HepG2 (cell line): ENCODE results near the gene SRP14. TPM values are rescaled to one million over a fixed set of nuclear protein-coding genes. Genes with fewer than 3 reads are reported as not detected.

ENCODE experiments used
- EED ChIP-seq: sonication (generic); formaldehyde crosslinking; IDR thresholded peaks from 2 replicates; pipeline ENCODE4 v1.5.0; 2020; ENCODE audit warnings: mild to moderate bottlenecking, missing genetic modification reagents
- ERF ChIP-seq: IDR thresholded peaks from 2 replicates; pipeline ENCODE4 v1.6.1; 2018; ENCODE audit warnings: missing biosample characterization, missing genetic modification reagents
- FLYWCH1 ChIP-seq: sonication (generic); formaldehyde crosslinking; IDR thresholded peaks from 2 replicates; pipeline ENCODE4 v1.8.1; 2023; ENCODE audit warnings: mild to moderate bottlenecking, missing genetic modification reagents
- FOXP1 ChIP-seq, 2 experiments: fragments of 450-650 bp in 1 of 2; IDR thresholded peaks; 2 replicates each; pipeline ENCODE4 v1.6.1; 2017 to 2018; ENCODE audit warnings: antibody characterized with exemption in 1 of 2
- GMEB1 ChIP-seq: sonication (generic); formaldehyde crosslinking; IDR thresholded peaks from 2 replicates; pipeline ENCODE4 v1.5.1; 2020; ENCODE audit warnings: missing genetic modification reagents, mild to moderate bottlenecking, borderline replicate concordance
- KLF6 ChIP-seq: IDR thresholded peaks from 2 replicates; pipeline ENCODE4 v1.8.0; 2016; ENCODE audit warnings: missing biosample characterization, missing genetic modification reagents
- PATZ1 ChIP-seq: sonication (generic); formaldehyde crosslinking; IDR thresholded peaks from 2 replicates; pipeline ENCODE4 v1.4.0; 2020; ENCODE audit warnings: missing genetic modification reagents
- POLR2AphosphoS5 ChIP-seq: IDR thresholded peaks from 2 replicates; pipeline ENCODE4 v1.6.1; 2012; ENCODE audit warnings: low read depth, low read length
- RBFOX2 ChIP-seq: fragments of 200-400 bp; formaldehyde crosslinking; IDR thresholded peaks from 2 replicates; pipeline ENCODE4 v1.6.1; 2017; ENCODE audit warnings: low read depth, mild to moderate bottlenecking, low read length
- REST ChIP-seq, 2 experiments: IDR thresholded peaks; 2 replicates each; pipeline ENCODE4 v1.6.1; 2011 to 2012; ENCODE audit warnings: low read length in 2 of 2, borderline replicate concordance in 1 of 2, low read depth in 1 of 2, mild to moderate bottlenecking in 1 of 2, moderate library complexity in 1 of 2
- SP5 ChIP-seq: IDR thresholded peaks from 2 replicates; pipeline ENCODE4 v1.6.1; 2016; ENCODE audit warnings: low read depth, borderline replicate concordance
- TBX2 ChIP-seq: sonication (generic); formaldehyde crosslinking; IDR thresholded peaks from 2 replicates; pipeline ENCODE4 v1.5.0; 2020; ENCODE audit warnings: missing genetic modification reagents, mild to moderate bottlenecking, borderline replicate concordance
- TGIF2 ChIP-seq: IDR thresholded peaks from 2 replicates; pipeline ENCODE4 v1.6.1; 2016; ENCODE audit warnings: control low read depth, missing compliant biosample characterization
- ZBTB3 ChIP-seq: sonication (generic); formaldehyde crosslinking; IDR thresholded peaks from 2 replicates; pipeline ENCODE4 v1.4.0; 2020; ENCODE audit warnings: low read depth, mild to moderate bottlenecking, moderate library complexity, missing genetic modification reagents, borderline replicate concordance
- ZNF264 ChIP-seq: sonication (generic); formaldehyde crosslinking; IDR thresholded peaks from 2 replicates; pipeline ENCODE4 v1.4.0; 2020; ENCODE audit warnings: missing genetic modification reagents
- ZNF281 ChIP-seq: sonication (generic); formaldehyde crosslinking; IDR thresholded peaks from 2 replicates; pipeline ENCODE4 v1.4.0; 2020; ENCODE audit warnings: missing genetic modification reagents, borderline replicate concordance
- ZNF724P ChIP-seq: sonication (generic); formaldehyde crosslinking; IDR thresholded peaks from 2 replicates; pipeline ENCODE4 v1.8.0; 2022; ENCODE audit warnings: missing genetic modification reagents, borderline replicate concordance
- ZNF75D ChIP-seq: sonication (generic); formaldehyde crosslinking; IDR thresholded peaks from 2 replicates; pipeline ENCODE4 v1.8.1; 2023; ENCODE audit warnings: missing genetic modification reagents, mild to moderate bottlenecking, borderline replicate concordance
- polyA plus RNA-seq, 8 experiments: library from polyadenylated mRNA; depleted of rRNA in 3 of 8; stranded (reverse) in 7 of 8; unstranded in 1 of 8; fragments of >200 nt; fragmentation: Illumina TruSeq in 4 of 8; extraction: Trizol in 4 of 8; gene quantifications; 2 replicates each; pipeline versions ENCODE4 v1.2.1 to v1.2.3, GENCODE V29; 2011 to 2016; ENCODE audit warnings: low read depth in 4 of 8, missing spikeins in 1 of 8, mixed read lengths in 1 of 8; ENCODE audit not compliant: insufficient read depth in 1 of 8
- total RNA-seq, 5 experiments: library from RNA; depleted of rRNA; stranded (reverse); fragments of >200 nt; fragmentation: Illumina TruSeq; extraction: Trizol; gene quantifications; 2 replicates each; pipeline ENCODE4 v1.2.3, GENCODE V29; 2016; ENCODE audit warnings: low read depth in 1 of 5

The SRP14 gene
- total and polyA plus RNA-seq, 2 of the 13 experiments (the other 11 are each of a cell fraction or from before 2014, with no cell fraction given), result 208 to 356 TPM

GRCh38 chr15:40002295-40002694 is 36.7 kb downstream of the SRP14 start (continued):
- TF ChIP-seq REST (IDR thresholded peaks at IDR 0.05; ENCODE audit: borderline replicate concordance in 1 of 2, low read depth in 1 of 2, low read length in 2 of 2) (0 out of 4 replicates have a peak, but pooled peaks of 1 of the 2 experiments have one; percentile 34), ZBTB3 (CRISPR knock-in tag) (no peak), TBX2 (CRISPR knock-in tag) (peak; percentile 76; the same call in 1 of the 2 replicates), FLYWCH1 (no peak), ZNF724P (CRISPR knock-in tag) (no peak), TGIF2 (CRISPR knock-in tag) (peak; percentile 62; the same call in 1 of the 2 replicates), EED (CRISPR knock-in tag) (no peak), KLF6 (CRISPR knock-in tag) (no peak; the same call in 1 of the 2 replicates), PATZ1 (CRISPR knock-in tag) (0 out of 2 replicates have a peak, but pooled peaks have one; percentile 25), POLR2AphosphoS5 (peak; percentile 78), ZNF264 (CRISPR knock-in tag) (peak; percentile 87; the same call in 1 of the 2 replicates), GMEB1 (CRISPR knock-in tag) (no peak), RBFOX2 (0 out of 2 replicates have a peak, but pooled peaks have one; percentile 51), FOXP1 (IDR thresholded peaks at IDR 0.05) (0 out of 2 replicates have a peak, but pooled peaks have one; percentile 39), FOXP1 (CRISPR knock-in tag; IDR thresholded peaks at IDR 0.05) (peak; percentile 91), ZNF75D (no peak), ZNF281 (no peak), ERF (CRISPR knock-in tag) (0 out of 2 replicates have a peak, but pooled peaks have one; percentile 54), SP5 (CRISPR knock-in tag) (peak; percentile 66)
